Astrocyte (in vitro differentiated cells and primary cell): ENCODE data around the gene PAX5.

ENCODE experiments used
- EZH2 ChIP-seq: IDR thresholded peaks from 2 replicates; pipeline ENCODE4 v1.6.1; 2012; ENCODE audit warnings: mild to moderate bottlenecking, low read length, inconsistent platforms; ENCODE audit not compliant: insufficient read depth
- TF ChIP-seq, protein P1 (sequence below): IDR thresholded peaks from 2 replicates; pipeline ENCODE4 v1.5.1; 2011; ENCODE audit warnings: low read depth, mild to moderate bottlenecking, inconsistent platforms, low read length, moderate library complexity; ENCODE audit not compliant: insufficient read depth

- TF ChIP-seq, protein P1, sequence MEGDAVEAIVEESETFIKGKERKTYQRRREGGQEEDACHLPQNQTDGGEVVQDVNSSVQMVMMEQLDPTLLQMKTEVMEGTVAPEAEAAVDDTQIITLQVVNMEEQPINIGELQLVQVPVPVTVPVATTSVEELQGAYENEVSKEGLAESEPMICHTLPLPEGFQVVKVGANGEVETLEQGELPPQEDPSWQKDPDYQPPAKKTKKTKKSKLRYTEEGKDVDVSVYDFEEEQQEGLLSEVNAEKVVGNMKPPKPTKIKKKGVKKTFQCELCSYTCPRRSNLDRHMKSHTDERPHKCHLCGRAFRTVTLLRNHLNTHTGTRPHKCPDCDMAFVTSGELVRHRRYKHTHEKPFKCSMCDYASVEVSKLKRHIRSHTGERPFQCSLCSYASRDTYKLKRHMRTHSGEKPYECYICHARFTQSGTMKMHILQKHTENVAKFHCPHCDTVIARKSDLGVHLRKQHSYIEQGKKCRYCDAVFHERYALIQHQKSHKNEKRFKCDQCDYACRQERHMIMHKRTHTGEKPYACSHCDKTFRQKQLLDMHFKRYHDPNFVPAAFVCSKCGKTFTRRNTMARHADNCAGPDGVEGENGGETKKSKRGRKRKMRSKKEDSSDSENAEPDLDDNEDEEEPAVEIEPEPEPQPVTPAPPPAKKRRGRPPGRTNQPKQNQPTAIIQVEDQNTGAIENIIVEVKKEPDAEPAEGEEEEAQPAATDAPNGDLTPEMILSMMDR, result no peak
- TF ChIP-seq EZH2, result no peak
Observed at GRCh38 chr9:36906492-36906891, 127.6 kb downstream of the PAX5 start.
